ENCODE measurements around the gene MRNIP. TPM values are rescaled to one million over a fixed set of nuclear protein-coding genes. Genes with fewer than 3 reads are reported as not detected.

MRNIP gene
- total RNA-seq, 4 donors from 2014 or later = 17.9 to 50.6 (median 34.3) TPM

DNA sequence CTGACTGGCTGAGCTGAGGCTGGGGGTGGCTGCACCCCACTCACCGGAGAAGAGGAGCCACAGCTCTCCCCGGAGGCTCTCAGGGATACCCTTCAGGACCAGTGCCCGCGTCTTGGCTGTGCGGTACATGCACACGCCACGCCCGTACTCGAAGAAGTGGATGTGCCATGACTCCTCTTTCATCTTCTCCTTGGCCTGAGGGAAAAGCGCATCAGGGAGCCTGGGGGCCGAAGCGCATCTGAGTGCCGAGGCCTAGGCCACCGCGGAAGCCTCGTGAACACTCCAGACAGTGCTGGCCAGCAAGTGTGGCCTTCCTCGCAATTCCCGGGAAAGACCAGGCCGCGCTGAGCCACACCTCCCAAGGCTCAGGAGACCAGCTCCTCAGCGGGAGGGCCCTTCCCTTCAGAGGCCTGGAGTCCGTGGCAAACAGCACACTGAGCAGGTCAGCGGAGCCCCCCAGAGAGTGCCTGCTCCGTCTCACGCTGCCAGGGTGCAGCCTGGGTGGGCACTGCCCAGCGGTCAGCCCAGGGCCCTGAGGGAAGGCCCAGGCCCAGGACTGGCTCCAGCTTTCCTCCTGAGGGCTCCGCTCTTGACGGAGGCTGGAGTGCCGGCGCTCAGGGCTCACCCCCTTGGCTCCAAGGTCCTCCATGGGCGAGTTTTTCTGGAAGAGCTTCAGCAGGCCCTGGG is 20.5 kb upstream of the MRNIP start:
- H3K9me3 ChIP-seq = peaks cover 0 to 20% (median 0%) of the 10 kb centered on the region in 3 donors
- H3K4me1 ChIP-seq = no peaks in the 10 kb centered on the region
- TF ChIP-seq POLR2AphosphoS5 (IDR thresholded peaks at IDR 0.05) (no peak), POLR2A (IDR thresholded peaks at IDR 0.05) (no peak), EP300 (IDR thresholded peaks at IDR 0.05) (no peak)
- TF ChIP-seq, protein P1, sequence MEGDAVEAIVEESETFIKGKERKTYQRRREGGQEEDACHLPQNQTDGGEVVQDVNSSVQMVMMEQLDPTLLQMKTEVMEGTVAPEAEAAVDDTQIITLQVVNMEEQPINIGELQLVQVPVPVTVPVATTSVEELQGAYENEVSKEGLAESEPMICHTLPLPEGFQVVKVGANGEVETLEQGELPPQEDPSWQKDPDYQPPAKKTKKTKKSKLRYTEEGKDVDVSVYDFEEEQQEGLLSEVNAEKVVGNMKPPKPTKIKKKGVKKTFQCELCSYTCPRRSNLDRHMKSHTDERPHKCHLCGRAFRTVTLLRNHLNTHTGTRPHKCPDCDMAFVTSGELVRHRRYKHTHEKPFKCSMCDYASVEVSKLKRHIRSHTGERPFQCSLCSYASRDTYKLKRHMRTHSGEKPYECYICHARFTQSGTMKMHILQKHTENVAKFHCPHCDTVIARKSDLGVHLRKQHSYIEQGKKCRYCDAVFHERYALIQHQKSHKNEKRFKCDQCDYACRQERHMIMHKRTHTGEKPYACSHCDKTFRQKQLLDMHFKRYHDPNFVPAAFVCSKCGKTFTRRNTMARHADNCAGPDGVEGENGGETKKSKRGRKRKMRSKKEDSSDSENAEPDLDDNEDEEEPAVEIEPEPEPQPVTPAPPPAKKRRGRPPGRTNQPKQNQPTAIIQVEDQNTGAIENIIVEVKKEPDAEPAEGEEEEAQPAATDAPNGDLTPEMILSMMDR (IDR thresholded peaks at IDR 0.05) = no peak
- H3K27ac ChIP-seq = no peak overlapping the region
- no peak overlapping the region for H3K4me3 ChIP-seq
- no peaks in the 10 kb centered on the region for H3K27me3 ChIP-seq
- ATAC-seq = no peak
- peaks cover 0 to 82% of the 10 kb centered on the region in 2 donors for H3K36me3 ChIP-seq
- WGBS, 2 donors (ENCODE audit: low coverage in 1 of 2) = 96% methylated on average over 8 of the region's 31 CpGs; no CpG with 5 or more reads in 1 of the 2 donors

DNA sequence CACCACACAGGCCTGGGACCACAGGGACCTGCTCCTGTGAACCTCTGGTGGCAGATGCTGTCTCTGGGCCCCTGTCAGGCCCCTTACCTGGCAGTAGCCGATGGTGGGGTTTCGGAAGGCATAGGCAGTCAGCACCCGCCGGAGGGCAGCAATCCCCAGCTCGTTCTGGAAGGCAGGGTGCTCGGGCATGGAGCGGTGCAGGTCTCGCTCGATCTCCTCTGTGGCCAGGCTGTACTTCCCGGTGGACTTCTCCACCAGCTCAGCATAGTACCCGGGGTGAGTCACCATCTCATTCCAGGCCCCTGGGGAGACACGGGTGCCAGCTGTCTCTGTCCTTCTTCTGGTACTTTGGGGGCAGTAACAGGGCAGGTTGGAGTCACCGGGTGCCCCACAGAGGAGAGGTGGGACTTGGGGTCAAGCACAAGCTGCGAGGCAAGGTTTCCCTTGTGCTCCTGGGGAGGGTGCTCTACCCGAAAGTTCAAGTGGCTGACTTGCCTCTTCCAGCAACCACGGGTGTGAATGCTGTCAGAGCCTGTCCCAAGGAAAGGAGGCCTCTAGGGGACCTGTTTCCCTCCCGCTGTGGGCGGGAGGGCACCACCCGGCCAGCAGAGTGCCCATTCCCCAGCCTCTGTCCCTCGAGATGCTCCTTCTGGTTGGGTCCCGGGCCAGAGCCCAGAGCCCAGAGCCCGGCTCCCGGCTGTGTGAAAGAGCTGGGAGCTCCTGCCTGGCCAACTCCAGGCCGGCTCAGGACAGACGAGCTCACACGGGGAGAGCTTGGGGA is 19.8 kb upstream of the MRNIP start:
- H3K4me3 ChIP-seq = no peak overlapping the region
- no peaks in the 10 kb centered on the region for H3K4me1 ChIP-seq
- TF ChIP-seq POLR2A (IDR thresholded peaks at IDR 0.05) = no peak
- TF ChIP-seq, protein P1 (IDR thresholded peaks at IDR 0.05) = no peak
- no peak for TF ChIP-seq EP300 (IDR thresholded peaks at IDR 0.05)
- no peak for TF ChIP-seq POLR2AphosphoS5 (IDR thresholded peaks at IDR 0.05)
- H3K27me3 ChIP-seq = no peaks in the 10 kb centered on the region
- H3K27ac ChIP-seq = no peak overlapping the region
- 93 to 96% methylated on average over 3 to 5 of the region's 26 CpGs for WGBS, 2 donors (ENCODE audit: low coverage in 1 of 2)
- no peak for ATAC-seq
- H3K9me3 ChIP-seq = peaks cover 0 to 12% (median 0%) of the 10 kb centered on the region in 3 donors
- peaks cover 0 to 82% of the 10 kb centered on the region in 2 donors for H3K36me3 ChIP-seq

DNA sequence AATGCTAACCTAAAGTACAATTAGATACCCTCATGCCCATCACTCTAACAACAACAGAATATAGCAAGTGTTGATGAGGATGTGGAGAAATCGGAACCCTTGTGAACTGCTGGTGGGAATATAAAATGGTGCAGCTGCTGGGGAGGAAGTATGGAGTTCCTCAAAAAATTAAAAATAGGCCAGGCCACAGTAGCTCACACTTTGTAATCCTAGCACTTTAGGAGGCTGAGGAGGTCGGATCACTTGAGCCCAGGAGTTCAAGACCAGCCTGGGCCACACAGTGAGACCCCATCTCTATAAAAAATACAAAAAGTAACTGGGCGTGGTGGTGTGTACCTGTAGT is 18.0 kb upstream of the MRNIP start:
- no peak for ATAC-seq
- Histone ChIP-seq H3K9me3 (no peaks in the 10 kb centered on the region), H3K4me3 (no peak overlapping the region), H3K4me1 (no peaks in the 10 kb centered on the region), H3K27me3 (no peaks in the 10 kb centered on the region), H3K36me3 (peaks cover 0 to 87% of the 10 kb centered on the region in 2 donors), H3K27ac (no peak overlapping the region)
- TF ChIP-seq, protein P1 (IDR thresholded peaks at IDR 0.05) = no peak
- TF ChIP-seq EP300 (IDR thresholded peaks at IDR 0.05) (no peak), POLR2AphosphoS5 (IDR thresholded peaks at IDR 0.05) (no peak), POLR2A (IDR thresholded peaks at IDR 0.05) (no peak)
- WGBS, 2 donors (ENCODE audit: low coverage in 1 of 2) = 89 to 94% methylated on average over 1 to 3 of the region's 3 CpGs

DNA sequence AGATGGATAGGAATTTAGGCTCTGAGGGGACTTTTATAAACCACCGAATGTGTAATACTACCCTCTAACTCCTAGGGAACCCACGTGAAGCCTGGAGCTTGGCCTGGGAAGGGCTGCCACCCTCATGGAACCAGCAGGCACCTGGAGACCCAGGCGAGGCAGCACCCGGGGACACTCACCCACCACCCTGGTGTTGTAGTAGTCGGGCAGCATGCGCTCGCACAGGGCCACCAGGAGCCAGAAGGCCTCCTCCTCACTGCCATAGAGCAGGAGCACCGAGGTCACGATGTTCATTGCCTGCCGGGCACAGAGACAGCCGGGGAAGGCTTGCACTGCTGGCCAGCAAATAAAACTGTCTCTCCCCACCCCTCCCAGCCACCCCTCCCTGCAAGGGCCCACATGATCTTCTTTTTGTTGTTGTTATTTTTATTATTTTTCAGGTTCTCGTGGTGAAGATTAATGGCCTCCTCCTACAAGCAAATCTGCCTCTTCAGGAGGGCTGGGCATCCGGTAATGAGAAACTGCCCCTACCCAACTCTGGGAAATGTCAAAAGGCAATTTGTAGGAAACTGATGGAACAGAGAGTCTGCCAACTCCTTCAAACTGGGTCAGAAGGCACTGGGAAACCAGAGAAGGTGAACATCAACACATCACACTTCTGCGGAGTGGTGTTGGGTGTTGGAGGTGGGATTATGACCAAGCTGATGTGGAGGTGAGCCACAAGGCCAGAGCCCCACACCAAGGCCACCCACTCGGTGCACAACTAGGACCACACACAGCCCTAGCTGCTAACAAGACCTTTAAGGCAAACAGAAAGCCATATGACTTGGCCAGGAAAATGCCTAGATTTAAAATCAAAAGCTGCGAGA is 17.4 kb upstream of the MRNIP start:
- no peaks in the 10 kb centered on the region for H3K4me1 ChIP-seq
- no peak overlapping the region for H3K27ac ChIP-seq
- no peak overlapping the region for H3K4me3 ChIP-seq
- ATAC-seq = no peak
- H3K9me3 ChIP-seq = no peaks in the 10 kb centered on the region
- WGBS, 2 donors (ENCODE audit: low coverage in 1 of 2) = 71 to 81% methylated on average over 4 to 10 of the region's 16 CpGs
- peaks cover 0 to 93% of the 10 kb centered on the region in 2 donors for H3K36me3 ChIP-seq
- H3K27me3 ChIP-seq = no peaks in the 10 kb centered on the region
- TF ChIP-seq EP300 (IDR thresholded peaks at IDR 0.05) (no peak), POLR2A (IDR thresholded peaks at IDR 0.05) (no peak), POLR2AphosphoS5 (IDR thresholded peaks at IDR 0.05) (no peak)
- TF ChIP-seq, protein P1 (IDR thresholded peaks at IDR 0.05) = no peak

All from gastroesophageal sphincter (tissue), 4 donors.